Lung (tissue), 12 donors: ENCODE measurements around the gene CDHR2. TPM values are rescaled to one million over a fixed set of nuclear protein-coding genes. Genes with fewer than 3 reads are reported as not detected.
A peak's percentile ranks its signal among the peaks of the same experiment; 100 is the strongest.

Source experiments
- ATAC-seq: fragments of 200-7000 bp; cut with Tn5 transposase; one replicate; pipeline ENCODE4 v1.9.1; 2020; ENCODE audit warnings: moderate number of reproducible peaks; ENCODE audit not compliant: insufficient read depth, low FRiP score
- DNase-seq, 3 donors: peaks; one replicate each; pipeline ENCODE4 v3.0.0-alpha.2; 2013 to 2017
- H3K27ac ChIP-seq, 2 donors: one replicate each; pipeline ENCODE4 v1.5.1; 2013; ENCODE audit warnings: mild to moderate bottlenecking in 2 of 2, moderate library complexity in 2 of 2, control low read depth in 1 of 2, inconsistent platforms in 1 of 2, low read depth in 1 of 2, low read length in 1 of 2
- H3K27me3 ChIP-seq, 3 donors: one replicate each; pipeline ENCODE4 v1.5.1; 2013; ENCODE audit warnings: low read length in 2 of 3; ENCODE audit not compliant: control insufficient read depth in 3 of 3, insufficient read depth in 3 of 3
- H3K36me3 ChIP-seq, 4 donors: one replicate each; pipeline ENCODE4 v1.5.1; 2013; ENCODE audit warnings: low read length in 4 of 4, mild to moderate bottlenecking in 1 of 4, moderate library complexity in 1 of 4; ENCODE audit not compliant: control insufficient read depth in 4 of 4, insufficient read depth in 4 of 4
- H3K4me1 ChIP-seq, 5 donors: one replicate each; pipeline ENCODE4 v1.5.1; 2013; ENCODE audit warnings: low read length in 5 of 5, mild to moderate bottlenecking in 2 of 5, moderate library complexity in 1 of 5; ENCODE audit not compliant: control insufficient read depth in 5 of 5, insufficient read depth in 5 of 5
- H3K4me3 ChIP-seq: one replicate; pipeline ENCODE4 v1.5.1; 2013; ENCODE audit warnings: mild to moderate bottlenecking, control low read depth, moderate library complexity
- H3K9ac ChIP-seq, 2 donors: one replicate each; pipeline ENCODE4 v1.5.1; 2013; ENCODE audit warnings: low read length in 2 of 2, control low read depth in 1 of 2; ENCODE audit not compliant: insufficient read depth in 1 of 2
- H3K9me3 ChIP-seq, 4 donors: one replicate each; pipeline ENCODE4 v1.5.1; 2013; ENCODE audit warnings: low read length in 3 of 4, mild to moderate bottlenecking in 1 of 4, moderate library complexity in 1 of 4; ENCODE audit not compliant: control insufficient read depth in 4 of 4, insufficient read depth in 3 of 4
- WGBS, 2 donors: extraction: QIAGEN DNeasy Blood & Tissue Kit; methylation state at CpG; one replicate each; pipeline ENCODE4 v1.1.7; 2013; 5-methylcytosine and 5-hydroxymethylcytosine counted together
- polyA plus RNA-seq, 2 donors: library from polyadenylated mRNA; stranded (reverse); fragments of 200-250 nt; gene quantifications; one replicate each; pipeline ENCODE4 v1.2.1, GENCODE V29; 2013
- total RNA-seq, 2 donors: library from RNA; depleted of rRNA in 1 of 2; stranded (reverse); fragments of >200 nt in 1 of 2; gene quantifications; one replicate each; pipeline ENCODE4 v1.2.1, GENCODE V29; 2014 to 2021
- TF ChIP-seq, protein P1 (sequence below): IDR thresholded peaks from 2 replicates; pipeline ENCODE4 v1.5.1; 2012; ENCODE audit warnings: mild to moderate bottlenecking; ENCODE audit errors: control extremely low read depth, extremely low read depth
- donor health status: control.
- donor health status: control.
- donor health status: Bipolar disorder and iron deficiency.
- donor health status: healthy.
- donor health status: DM: yes; HTN: yes; CAD: no.

Gene CDHR2
- total and polyA plus RNA-seq, 4 donors, result 0.02 to 1.5 (median 0.42) TPM

DNA sequence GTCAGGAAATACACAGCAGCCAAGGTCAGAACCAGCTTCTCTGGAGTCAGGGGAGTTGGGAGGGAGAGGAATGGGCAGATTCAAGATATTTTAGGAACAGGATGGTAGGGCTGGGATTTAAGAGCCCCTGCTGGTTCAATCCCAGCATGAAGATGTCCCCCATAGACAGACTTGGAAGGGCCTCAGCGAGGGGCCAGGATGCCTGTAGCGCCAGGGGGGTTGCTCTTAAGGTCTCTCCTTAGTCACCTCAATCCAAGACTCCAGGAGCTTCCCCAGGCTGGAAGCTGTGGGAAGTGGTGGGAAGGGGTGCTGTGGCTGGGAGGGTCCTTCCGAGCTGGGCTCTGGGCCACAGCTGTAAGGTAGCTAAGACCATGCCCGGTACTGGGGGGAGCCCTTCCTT is 90.1 kb downstream of the CDHR2 start:
- no peak for ATAC-seq

DNA sequence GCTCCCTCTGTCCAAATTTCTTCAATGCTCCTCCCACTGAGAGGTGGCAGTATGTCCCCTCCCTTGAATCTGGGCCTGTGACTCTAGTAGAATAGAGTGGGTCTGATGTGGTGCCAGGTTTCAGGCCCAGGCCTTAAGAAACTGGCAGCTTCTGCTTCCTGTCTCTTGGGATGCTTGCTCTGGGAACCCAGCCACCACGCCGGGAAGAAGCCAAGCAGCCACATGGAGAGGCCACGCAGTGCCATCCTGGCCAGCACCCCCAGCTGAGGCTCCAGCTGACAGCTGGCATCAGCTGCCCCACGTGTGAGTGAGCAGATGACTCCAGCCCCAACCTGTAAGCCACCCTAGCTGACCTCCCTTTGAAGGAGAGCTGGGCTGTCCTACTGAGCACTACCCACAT is 90.8 kb downstream of the CDHR2 start:
- Histone ChIP-seq H3K9ac (no peak overlapping the region), H3K9me3 (peaks cover 0 to 4% (median 0%) of the 10 kb centered on the region in 4 donors), H3K4me3 (no peak overlapping the region), H3K27me3 (peaks cover 0 to 9% (median 3%) of the 10 kb centered on the region in 3 donors), H3K4me1 (no peaks in the 10 kb centered on the region), H3K36me3 (no peaks in the 10 kb centered on the region), H3K27ac (no peak overlapping the region)
- TF ChIP-seq, protein P1, sequence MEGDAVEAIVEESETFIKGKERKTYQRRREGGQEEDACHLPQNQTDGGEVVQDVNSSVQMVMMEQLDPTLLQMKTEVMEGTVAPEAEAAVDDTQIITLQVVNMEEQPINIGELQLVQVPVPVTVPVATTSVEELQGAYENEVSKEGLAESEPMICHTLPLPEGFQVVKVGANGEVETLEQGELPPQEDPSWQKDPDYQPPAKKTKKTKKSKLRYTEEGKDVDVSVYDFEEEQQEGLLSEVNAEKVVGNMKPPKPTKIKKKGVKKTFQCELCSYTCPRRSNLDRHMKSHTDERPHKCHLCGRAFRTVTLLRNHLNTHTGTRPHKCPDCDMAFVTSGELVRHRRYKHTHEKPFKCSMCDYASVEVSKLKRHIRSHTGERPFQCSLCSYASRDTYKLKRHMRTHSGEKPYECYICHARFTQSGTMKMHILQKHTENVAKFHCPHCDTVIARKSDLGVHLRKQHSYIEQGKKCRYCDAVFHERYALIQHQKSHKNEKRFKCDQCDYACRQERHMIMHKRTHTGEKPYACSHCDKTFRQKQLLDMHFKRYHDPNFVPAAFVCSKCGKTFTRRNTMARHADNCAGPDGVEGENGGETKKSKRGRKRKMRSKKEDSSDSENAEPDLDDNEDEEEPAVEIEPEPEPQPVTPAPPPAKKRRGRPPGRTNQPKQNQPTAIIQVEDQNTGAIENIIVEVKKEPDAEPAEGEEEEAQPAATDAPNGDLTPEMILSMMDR, result no peak
- WGBS, 2 donors, result 54 to 61% methylated on average over 4 of the region's 4 CpGs
- ATAC-seq, result no peak
- peak; percentile 52 to 76 (median 65) for DNase-seq

More for the DNA sequence above, 90.1 kb downstream of the CDHR2 start:
- no peaks in the 10 kb centered on the region for H3K36me3 ChIP-seq
- no peak for DNase-seq
- H3K27ac ChIP-seq, result no peak overlapping the region
- 45 to 59% methylated on average over 3 to 4 of the region's 4 CpGs for WGBS, 2 donors
- no peaks in the 10 kb centered on the region for H3K4me1 ChIP-seq
- no peak overlapping the region for H3K9ac ChIP-seq
- TF ChIP-seq, protein P1, result no peak
- no peak overlapping the region for H3K4me3 ChIP-seq
- peaks cover 0 to 4% (median 0%) of the 10 kb centered on the region in 4 donors for H3K9me3 ChIP-seq
- peaks cover 0 to 9% (median 5%) of the 10 kb centered on the region in 3 donors for H3K27me3 ChIP-seq

DNA sequence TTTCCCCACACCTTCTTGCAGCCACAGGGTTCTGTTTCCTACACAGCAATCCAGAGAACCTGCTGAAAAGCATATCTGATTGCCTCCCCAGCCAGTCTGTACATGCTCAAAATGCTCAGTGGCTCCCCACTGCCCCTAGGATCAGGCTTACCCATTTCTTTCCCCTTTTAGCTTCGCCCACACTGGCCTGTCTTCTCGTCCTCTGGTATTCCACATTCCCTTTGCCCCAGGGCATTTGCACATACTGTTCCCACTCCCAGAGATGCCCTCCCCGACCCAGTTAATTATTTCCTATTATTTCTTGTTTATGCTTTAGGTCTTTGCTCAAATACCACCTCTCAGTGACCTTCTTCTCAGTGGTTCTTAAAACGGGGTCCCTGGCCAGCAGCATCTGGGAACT is 91.5 kb downstream of the CDHR2 start:
- H3K9ac ChIP-seq, result no peak overlapping the region
- no peak overlapping the region for H3K4me3 ChIP-seq
- ATAC-seq (no peak), DNase-seq (no peak)
- no peak overlapping the region for H3K27ac ChIP-seq
- H3K4me1 ChIP-seq, result no peaks in the 10 kb centered on the region
- WGBS, 2 donors, result 76 to 83% methylated on average over 4 of the region's 4 CpGs
- no peaks in the 10 kb centered on the region for H3K36me3 ChIP-seq
- TF ChIP-seq, protein P1, result no peak
- peaks cover 0 to 4% (median 3%) of the 10 kb centered on the region in 3 donors for H3K27me3 ChIP-seq
- peaks cover 0 to under 1% (median 0%) of the 10 kb centered on the region in 4 donors for H3K9me3 ChIP-seq
